ENCODE measurements around the gene CCN5.
"Not testable (repeated sequence)": the region's sequence is repeated elsewhere in the genome, so short reads cannot be mapped to it uniquely, and the experiment has no call there.

CCN5 gene

GRCh38 chr20:44714701-44715498, at the start of gene CCN5:
TSS of gene CCN5 (plus strand) at chr20:44715369. CDS start at chr20:44715391, 22 bp downstream.
- no peak for DNase-seq

- DNase-seq = no peak
These were observed 49.1 kb upstream of the CCN5 start for GRCh38 chr20:44666066-44666465.

GRCh38 chr20:44670851-44671250, 44.3 kb upstream of the CCN5 start:
- DNase-seq = not testable (repeated sequence)

GRCh38 chr20:44671541-44671940, 43.6 kb upstream of the CCN5 start:
- peak; percentile 70 for DNase-seq

- not testable (repeated sequence) for DNase-seq
These were observed 42.8 kb upstream of the CCN5 start for GRCh38 chr20:44672318-44672902.

GRCh38 chr20:44678242-44678641, 36.9 kb upstream of the CCN5 start:
- no peak for DNase-seq

- no peak for DNase-seq
These were observed 36.1 kb upstream of the CCN5 start for GRCh38 chr20:44678990-44679611.

- no peak for DNase-seq
These were observed 33.2 kb upstream of the CCN5 start for GRCh38 chr20:44681796-44682566.

- peak; percentile 34 for DNase-seq
These were observed 31.7 kb upstream of the CCN5 start for GRCh38 chr20:44683263-44684046.

- DNase-seq = no peak
These were observed 30.9 kb upstream of the CCN5 start for GRCh38 chr20:44684047-44684967.

- no peak for DNase-seq
These were observed 28.2 kb upstream of the CCN5 start for GRCh38 chr20:44686934-44687333.

- DNase-seq = no peak
These were observed 27.0 kb upstream of the CCN5 start for GRCh38 chr20:44688053-44688625.

GRCh38 chr20:44689809-44690208, 25.4 kb upstream of the CCN5 start:
- DNase-seq = no peak

GRCh38 chr20:44690781-44691423, 24.3 kb upstream of the CCN5 start:
- DNase-seq = no peak

GRCh38 chr20:44691424-44692423, 23.4 kb upstream of the CCN5 start:
- DNase-seq = no peak

- no peak for DNase-seq
These were observed 22.2 kb upstream of the CCN5 start for GRCh38 chr20:44692932-44693480.

- no peak for DNase-seq
These were observed 21.5 kb upstream of the CCN5 start for GRCh38 chr20:44693627-44694026.

- no peak for DNase-seq
These were observed 21.0 kb upstream of the CCN5 start for GRCh38 chr20:44694159-44694558.

- no peak for DNase-seq
These were observed 19.9 kb upstream of the CCN5 start for GRCh38 chr20:44695295-44695673.

Data from activated naive CD4-positive, alpha-beta T cell treated with Interleukin-2 at 50 U/mL for 16 hours (primary cell).